ENCODE measurements around the gene CLSTN2.

CLSTN2 gene

GRCh38 chr3:139944256-139944910 lies 9.4 kb downstream of the CLSTN2 start:
- no peak for DNase-seq

GRCh38 chr3:139945386-139945785 lies 10.4 kb downstream of the CLSTN2 start:
- no peak for DNase-seq

GRCh38 chr3:139945942-139946341 lies 11.0 kb downstream of the CLSTN2 start:
- no peak for DNase-seq

- DNase-seq = no peak
These were observed 13.5 kb downstream of the CLSTN2 start for GRCh38 chr3:139948467-139948866.

GRCh38 chr3:139948898-139949297 lies 13.9 kb downstream of the CLSTN2 start:
- no peak for DNase-seq

- DNase-seq = no peak
These were observed 18.3 kb downstream of the CLSTN2 start for GRCh38 chr3:139953131-139953910.

- DNase-seq = no peak
These were observed 19.3 kb downstream of the CLSTN2 start for GRCh38 chr3:139954146-139954860.

- DNase-seq = no peak
These were observed 22.9 kb downstream of the CLSTN2 start for GRCh38 chr3:139957844-139958243.

GRCh38 chr3:139969386-139969785 lies 34.4 kb downstream of the CLSTN2 start:
- no peak for DNase-seq

- DNase-seq = no peak
These were observed 35.5 kb downstream of the CLSTN2 start for GRCh38 chr3:139970526-139970925.

- DNase-seq = no peak
These were observed 39.9 kb downstream of the CLSTN2 start for GRCh38 chr3:139974809-139975425.

GRCh38 chr3:139975594-139976365 lies 40.8 kb downstream of the CLSTN2 start:
- DNase-seq = no peak

- DNase-seq = no peak
These were observed 44.0 kb downstream of the CLSTN2 start for GRCh38 chr3:139978966-139979365.

- DNase-seq = no peak
These were observed 45.0 kb downstream of the CLSTN2 start for GRCh38 chr3:139979991-139980390.

GRCh38 chr3:139982404-139982803 lies 47.4 kb downstream of the CLSTN2 start:
- no peak for DNase-seq

- no peak for DNase-seq
These were observed 50.6 kb downstream of the CLSTN2 start for GRCh38 chr3:139985576-139985975.

GRCh38 chr3:139987908-139988307 lies 52.9 kb downstream of the CLSTN2 start:
- no peak for DNase-seq

- DNase-seq = no peak
These were observed 53.6 kb downstream of the CLSTN2 start for GRCh38 chr3:139988472-139989156.

GRCh38 chr3:139994891-139995290 lies 59.9 kb downstream of the CLSTN2 start:
- DNase-seq = no peak

- DNase-seq = no peak
These were observed 69.3 kb downstream of the CLSTN2 start for GRCh38 chr3:140004271-140004670.

GRCh38 chr3:140006331-140006730 lies 71.3 kb downstream of the CLSTN2 start:
- no peak for DNase-seq

- DNase-seq = no peak
These were observed 72.1 kb downstream of the CLSTN2 start for GRCh38 chr3:140007081-140007480.

All from CD4-positive, alpha-beta T cell treated with Interleukin-12 subunit alpha and Interleukin-12 subunit beta, for 1 hour (primary cell).